HCT116 (cell line): ENCODE results near the gene RFPL2. TPM values are rescaled to one million over a fixed set of nuclear protein-coding genes. Genes with fewer than 3 reads are reported as not detected.

ENCODE experiments used
- RAD21 ChIP-seq: IDR thresholded peaks from 2 replicates; pipeline ENCODE4 v1.6.1; 2012; ENCODE audit warnings: low read depth, mild to moderate bottlenecking
- REST ChIP-seq: IDR thresholded peaks from 2 replicates; pipeline ENCODE4 v1.6.1; 2012; ENCODE audit warnings: low read depth
- SP1 ChIP-seq: IDR thresholded peaks from 2 replicates; pipeline ENCODE4 v1.6.1; 2012; ENCODE audit warnings: low read depth
- TCF7L2 ChIP-seq: IDR thresholded peaks from 2 replicates; pipeline ENCODE4 v1.7.0; 2011; ENCODE audit warnings: borderline replicate concordance, inconsistent platforms; ENCODE audit not compliant: insufficient read depth, insufficient read length; ENCODE audit errors: extremely low read depth
- YY1 ChIP-seq: IDR thresholded peaks from 2 replicates; pipeline ENCODE4 v1.6.1; 2011; ENCODE audit warnings: low read length, low read depth, moderate library complexity, mild to moderate bottlenecking; ENCODE audit not compliant: insufficient replicate concordance; ENCODE audit errors: extremely low read depth
- ZNF274 ChIP-seq: fragments of 200-500 bp; sonication (Bioruptor generic); IDR thresholded peaks from 2 replicates; pipeline ENCODE4 v1.6.1; 2014; ENCODE audit warnings: mild to moderate bottlenecking, low read depth, low read length, inconsistent platforms
- total RNA-seq: library from RNA; stranded (reverse); gene quantifications from one replicate; pipeline ENCODE4 v1.2.1, GENCODE V29; 2021; ENCODE audit not compliant: unreplicated experiment
- TF ChIP-seq, protein P1 (sequence below), 3 experiments: fragments of 200-600 bp in 1 of 3; sonication (generic) in 1 of 3; IDR thresholded peaks in 2 of 3; conservative IDR thresholded peaks in 1 of 3; 2 replicates each; pipeline ENCODE4 v1.5.1; 2012 to 2017; ENCODE audit warnings: low read depth in 2 of 3, low read length in 2 of 3, antibody characterized with exemption in 1 of 3, borderline replicate concordance in 1 of 3, control low read depth in 1 of 3, mild to moderate bottlenecking in 1 of 3, mixed read lengths in 1 of 3, mixed run types in 1 of 3, moderate library complexity in 1 of 3; ENCODE audit not compliant: insufficient read depth in 1 of 3

The RFPL2 gene
- total RNA-seq, 1 experiment from 2014 or later = 0.61 TPM

DNA sequence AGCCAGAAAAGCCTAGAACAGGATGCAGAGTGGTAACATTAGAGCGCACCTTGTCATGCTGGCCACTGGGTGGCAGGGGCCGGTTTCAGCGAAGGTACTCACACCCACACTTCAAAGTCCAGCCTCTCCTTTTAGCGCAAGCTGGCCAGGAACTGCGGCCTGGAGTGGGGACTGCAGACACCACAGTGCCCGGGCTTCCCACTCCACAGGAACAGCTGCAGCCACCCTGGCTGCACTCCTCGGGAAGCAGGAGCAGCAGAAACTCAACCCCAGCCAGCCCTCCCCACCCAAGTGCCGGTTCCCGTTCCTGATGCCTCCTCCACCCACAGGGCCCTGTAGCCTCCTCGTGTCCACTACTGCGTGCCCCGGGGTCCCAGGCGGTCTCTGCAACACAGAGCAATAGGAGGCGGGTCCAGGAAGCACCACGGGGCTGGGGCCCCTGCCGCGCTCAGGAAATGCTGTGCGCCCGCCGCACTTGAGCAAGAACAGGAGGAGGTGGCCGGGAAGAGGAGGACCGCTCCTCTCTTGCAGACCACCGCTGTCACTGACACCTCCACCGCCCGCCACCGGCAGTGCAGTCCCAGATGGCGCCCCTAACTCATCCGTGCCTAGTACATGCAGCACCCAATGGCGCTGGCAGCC is 2.2 kb downstream of the RFPL2 start (continued):
- TF ChIP-seq, protein P1, sequence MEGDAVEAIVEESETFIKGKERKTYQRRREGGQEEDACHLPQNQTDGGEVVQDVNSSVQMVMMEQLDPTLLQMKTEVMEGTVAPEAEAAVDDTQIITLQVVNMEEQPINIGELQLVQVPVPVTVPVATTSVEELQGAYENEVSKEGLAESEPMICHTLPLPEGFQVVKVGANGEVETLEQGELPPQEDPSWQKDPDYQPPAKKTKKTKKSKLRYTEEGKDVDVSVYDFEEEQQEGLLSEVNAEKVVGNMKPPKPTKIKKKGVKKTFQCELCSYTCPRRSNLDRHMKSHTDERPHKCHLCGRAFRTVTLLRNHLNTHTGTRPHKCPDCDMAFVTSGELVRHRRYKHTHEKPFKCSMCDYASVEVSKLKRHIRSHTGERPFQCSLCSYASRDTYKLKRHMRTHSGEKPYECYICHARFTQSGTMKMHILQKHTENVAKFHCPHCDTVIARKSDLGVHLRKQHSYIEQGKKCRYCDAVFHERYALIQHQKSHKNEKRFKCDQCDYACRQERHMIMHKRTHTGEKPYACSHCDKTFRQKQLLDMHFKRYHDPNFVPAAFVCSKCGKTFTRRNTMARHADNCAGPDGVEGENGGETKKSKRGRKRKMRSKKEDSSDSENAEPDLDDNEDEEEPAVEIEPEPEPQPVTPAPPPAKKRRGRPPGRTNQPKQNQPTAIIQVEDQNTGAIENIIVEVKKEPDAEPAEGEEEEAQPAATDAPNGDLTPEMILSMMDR (IDR thresholded peaks at IDR 0.05 in 2 of 3, conservative IDR thresholded peaks at IDR 0.05 in 1 of 3; ENCODE audit: borderline replicate concordance in 1 of 3, insufficient read depth in 1 of 3, low read depth in 2 of 3, low read length in 2 of 3) = peak; percentile 62 to 73 (median 72); a peak in 5 of 6 replicates
- peak; percentile 79 for TF ChIP-seq TCF7L2
- no peak for TF ChIP-seq REST
- no peak for TF ChIP-seq SP1
- peak; percentile 43; the same call in 1 of the 2 replicates for TF ChIP-seq RAD21
- TF ChIP-seq YY1 = no peak
- TF ChIP-seq ZNF274 = no peak
